Hypothalamus (tissue), 51 donors: Measurements from ENCODE around the gene GRIFIN.

Experiments used
- DNase-seq, 51 donors: peaks; one replicate each; lab custom pipeline; 2025; lab: John Stamatoyannopoulos, UW

Gene GRIFIN

GRCh38 chr7:2514473-2515423, 38.5 kb upstream of the GRIFIN start:
- DNase-seq: no peak

DNA sequence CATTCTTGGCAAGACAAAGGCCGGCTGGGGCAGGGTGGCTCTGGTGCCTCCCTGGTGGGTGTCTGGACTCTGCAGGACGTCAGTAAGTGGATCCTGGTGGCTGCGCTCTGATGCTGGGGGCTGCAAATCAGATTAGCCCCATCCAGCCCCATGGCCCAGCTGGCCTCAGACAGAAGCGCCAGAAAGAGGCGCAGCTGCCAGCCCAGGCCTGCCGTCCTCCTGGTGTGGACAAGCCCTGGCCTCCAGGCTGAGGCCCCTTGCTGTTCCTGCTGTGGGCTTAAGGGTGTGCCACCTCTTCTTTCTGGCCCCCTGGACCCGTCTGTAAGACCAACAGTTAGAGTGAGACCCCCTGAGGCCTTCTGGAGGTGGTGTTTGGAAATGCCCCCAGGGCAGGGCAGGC, 37.5 kb upstream of the GRIFIN start:
- no peak for DNase-seq

DNA sequence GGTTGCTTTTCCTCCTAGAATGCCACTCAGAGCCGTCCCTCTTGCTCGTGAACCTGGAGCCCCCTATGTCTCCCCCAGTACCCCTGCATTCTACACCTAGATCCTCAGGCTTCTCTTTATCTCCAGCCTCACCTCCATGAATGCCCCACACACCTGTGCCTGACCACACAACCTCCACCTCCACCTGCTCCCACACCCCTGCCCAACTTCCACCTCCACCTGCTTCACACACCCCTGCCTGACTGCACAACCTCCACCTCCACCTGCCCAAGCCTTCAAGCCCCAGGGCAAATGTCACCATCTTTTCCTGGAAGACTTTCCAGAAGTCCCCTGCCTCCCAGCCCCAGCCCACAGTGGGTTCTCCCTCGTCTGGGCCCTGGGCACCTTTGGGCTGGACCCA, 36.5 kb upstream of the GRIFIN start:
- no peak for DNase-seq

DNA sequence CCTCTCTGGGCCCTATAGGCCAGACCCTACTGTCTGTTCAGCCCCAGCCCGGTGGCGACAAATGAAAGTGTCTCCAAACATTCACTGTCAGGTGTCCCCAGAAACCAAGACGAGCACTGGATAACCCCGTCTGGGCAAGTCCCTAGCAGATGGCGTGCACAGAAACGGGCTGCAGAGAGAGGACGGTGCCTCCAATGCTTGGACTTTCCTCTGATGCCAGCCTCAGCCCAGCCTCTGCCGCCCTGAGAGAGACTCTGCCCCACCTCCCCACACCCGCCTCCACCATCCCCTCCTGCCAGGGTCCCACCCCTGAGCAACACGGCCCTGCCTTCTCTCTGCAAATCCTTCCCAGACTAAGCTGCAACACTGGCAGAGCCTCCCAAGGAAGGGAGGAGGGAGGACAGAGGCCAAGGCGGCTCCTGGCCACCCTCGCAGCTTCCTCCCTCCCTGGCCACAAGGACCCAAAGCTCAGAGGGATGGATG, 36.0 kb upstream of the GRIFIN start:
- peak in 7 of 51 donors; percentile 27 to 50 (median 31) for DNase-seq

DNA sequence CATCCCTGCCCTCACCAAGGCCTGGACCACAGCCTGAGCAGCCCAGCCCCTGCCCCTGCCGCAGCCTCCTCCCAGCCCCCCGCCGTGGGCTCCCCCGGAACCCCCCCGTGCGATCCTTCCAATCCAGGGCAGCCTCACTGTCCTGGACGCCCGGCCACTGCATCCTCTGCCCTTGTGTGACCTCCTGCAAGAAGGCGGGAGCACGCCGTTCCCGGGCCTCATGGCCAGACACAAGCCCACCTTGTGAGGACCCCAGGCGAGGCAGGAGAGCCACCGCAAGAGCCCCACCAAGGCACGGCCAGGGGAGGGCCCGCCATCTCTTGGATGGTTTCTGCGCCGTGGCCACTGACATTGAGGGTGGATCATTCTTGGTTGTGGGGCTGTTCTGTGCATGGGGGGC, 35.6 kb upstream of the GRIFIN start:
- no peak for DNase-seq

DNA sequence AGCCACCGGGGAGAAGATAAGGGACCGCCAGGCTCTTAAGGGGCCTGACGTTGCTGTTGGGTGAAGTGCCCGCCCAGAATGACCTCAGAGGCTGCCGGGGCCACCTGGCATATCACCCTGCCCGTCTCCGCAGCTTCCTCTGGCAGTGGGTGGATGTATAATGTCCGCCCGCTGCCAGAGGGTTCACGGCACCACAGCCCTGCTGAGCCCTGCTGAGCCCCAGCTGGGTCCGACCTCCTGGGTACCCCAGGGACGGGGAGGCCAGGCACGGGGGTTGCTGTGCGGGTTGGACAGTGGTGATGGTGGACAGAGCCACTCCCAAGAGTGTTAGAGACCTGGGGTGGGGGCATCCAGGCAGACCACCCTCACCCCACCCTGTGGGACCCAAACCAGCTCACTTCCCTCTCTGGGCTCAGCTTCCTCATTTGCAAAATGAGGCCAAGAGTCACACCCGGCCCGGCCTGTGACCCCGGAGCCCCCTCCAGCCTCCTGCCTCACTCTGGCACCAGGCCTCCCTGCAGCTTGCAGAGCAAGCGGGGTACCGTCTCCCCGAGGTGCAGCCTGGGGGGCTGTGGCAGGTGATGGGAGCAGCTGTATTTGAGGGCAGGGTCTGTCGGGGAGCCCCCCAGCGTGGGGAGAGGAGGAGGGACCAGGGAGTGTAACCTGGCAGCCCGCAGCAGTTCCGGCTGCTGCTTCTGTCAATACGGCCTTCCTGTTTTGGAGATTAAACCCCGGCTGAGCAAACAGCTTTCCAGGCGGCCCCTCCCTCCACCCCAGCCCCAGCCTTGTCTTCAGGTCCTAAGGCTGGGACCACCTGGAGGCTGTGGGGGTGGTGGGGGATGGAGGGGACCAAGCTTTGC, 34.9 kb upstream of the GRIFIN start:
- DNase-seq: no peak

DNA sequence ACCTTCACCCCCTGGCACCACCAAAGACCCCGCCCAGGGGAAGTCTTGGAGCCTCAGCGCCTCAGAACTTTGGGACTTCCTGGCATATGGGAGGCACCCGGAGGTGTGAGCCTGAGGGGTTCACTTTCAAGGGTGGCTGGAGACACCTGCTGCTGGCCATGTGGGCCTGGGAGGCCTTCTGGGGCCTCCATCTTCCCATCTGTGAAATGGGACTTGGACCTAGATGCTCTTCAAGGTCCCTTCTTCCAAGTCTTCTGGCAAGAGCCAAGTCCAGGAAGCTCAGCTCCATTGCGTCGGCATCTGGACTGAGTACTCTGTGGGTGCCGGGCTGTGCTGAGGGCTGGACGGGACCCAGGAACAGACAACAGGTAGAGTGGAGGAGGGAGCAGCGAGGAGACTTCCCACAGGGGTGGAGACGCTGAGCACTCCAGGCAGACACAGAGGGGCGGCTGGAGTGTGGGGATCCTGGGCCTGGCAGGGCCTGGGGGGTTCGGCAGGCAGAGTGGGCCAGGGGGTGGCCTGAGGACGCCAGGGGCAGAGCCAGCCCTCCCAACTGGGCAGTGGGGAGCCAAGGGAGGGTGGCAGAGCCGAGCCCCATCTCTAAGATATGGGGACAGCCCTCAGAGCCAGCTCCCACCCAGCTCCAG, 34.1 kb upstream of the GRIFIN start:
- no peak for DNase-seq

- DNase-seq: no peak
Observed at GRCh38 chr7:2509298-2509906, 33.2 kb upstream of the GRIFIN start.

- no peak for DNase-seq
Observed at GRCh38 chr7:2508327-2509215, 32.4 kb upstream of the GRIFIN start.

DNA sequence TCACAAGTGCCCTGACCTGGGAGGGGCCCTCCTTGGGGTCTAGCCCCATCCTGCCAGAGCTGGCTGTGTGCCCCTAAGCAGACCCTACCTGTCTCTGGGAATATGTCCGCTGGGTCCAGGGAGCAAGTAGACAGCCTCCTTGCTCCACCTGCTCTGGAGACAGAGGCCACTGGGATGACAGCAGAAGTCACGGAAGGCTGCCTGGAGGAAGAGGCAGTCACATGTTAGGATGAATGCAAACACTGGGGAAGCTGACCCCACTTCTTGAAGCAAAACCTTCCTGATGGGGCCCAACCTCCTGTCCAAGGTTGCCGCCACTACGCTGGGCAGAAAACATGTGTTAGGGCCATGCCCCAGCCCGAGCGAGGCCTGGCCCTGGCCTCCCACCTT, 31.7 kb upstream of the GRIFIN start:
- DNase-seq: no peak

DNA sequence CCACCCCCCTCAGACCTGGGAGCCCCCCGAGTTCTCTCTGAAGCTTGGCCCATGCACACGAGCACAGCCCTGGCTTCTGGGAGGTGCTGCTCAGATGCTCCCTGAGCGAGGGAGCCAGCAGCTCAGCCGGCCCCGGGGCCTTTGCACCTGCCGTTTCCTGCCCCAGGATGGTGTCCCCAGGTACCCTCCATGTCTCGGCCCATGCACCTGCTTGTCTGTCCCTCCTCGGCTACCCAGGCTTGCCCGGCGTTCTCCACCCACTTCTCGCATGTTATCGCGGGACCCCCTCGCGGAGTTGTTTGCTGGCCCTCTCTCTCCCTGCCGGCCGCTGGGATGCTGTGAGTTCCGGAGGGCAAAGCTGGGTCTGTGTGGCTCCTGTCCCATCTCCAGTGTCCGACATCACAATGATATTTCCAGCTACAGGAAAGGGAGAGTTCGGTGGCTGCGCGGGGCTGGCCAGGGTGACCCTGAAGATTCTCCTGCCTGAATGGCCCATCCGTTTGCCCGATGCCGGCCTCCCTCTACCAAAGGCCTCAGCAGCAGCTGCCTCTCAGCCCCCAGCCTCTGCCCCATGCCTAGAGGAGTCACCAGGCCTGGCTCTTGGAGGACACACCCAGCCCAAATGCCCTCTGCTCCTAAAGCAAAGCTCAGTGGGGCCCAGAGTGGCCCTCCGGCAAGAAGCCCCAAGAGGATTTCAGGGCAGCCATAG, 31.2 kb upstream of the GRIFIN start:
- no peak for DNase-seq

GRCh38 chr7:2505401-2505800, 29.2 kb upstream of the GRIFIN start:
- DNase-seq: peak in 2 of 51 donors; percentile 13 to 18

GRCh38 chr7:2504889-2505375, 28.7 kb upstream of the GRIFIN start:
- no peak for DNase-seq

DNA sequence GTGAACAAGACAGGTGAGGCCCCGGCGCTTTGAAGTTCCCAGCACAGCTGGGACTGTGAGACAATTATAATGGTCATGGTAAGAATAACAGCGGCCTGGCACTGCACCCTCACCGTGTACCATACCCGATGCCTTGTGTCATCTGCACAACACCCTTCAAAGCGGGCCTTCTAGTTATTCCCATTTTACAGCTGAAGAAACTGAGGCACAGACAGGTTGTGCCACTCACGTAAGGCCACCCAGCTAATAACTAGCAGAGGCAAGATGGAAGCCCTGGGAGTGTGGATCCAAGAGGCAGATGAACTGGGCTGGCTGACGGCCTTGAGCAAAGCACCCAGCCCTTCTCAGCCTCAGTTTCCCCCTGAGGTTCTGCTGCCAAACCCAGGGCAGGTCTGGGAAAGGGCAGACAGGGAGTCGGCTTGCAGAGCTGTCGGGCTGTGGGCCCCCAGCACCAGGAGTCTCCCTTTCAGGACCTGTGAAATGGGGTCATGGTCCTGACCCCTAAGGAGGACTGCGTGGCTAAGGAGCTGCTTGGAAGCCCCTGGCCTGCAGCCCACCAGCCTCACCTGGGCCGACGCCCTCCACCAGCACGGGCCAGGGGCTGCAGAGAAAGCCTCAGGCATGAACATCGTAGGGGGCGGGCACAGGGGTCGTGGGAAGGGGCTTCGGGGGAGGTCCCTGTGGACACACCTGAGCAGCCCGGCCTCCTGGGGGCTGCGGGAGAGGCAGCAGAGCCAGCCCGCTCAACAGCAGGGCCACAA, 28.1 kb upstream of the GRIFIN start:
- DNase-seq: no peak

GRCh38 chr7:2503056-2503941, 27.1 kb upstream of the GRIFIN start:
- DNase-seq: no peak

- DNase-seq: no peak
Observed at GRCh38 chr7:2502647-2502966, 26.4 kb upstream of the GRIFIN start.
